HT-29 (cell line): ENCODE measurements around the gene POLDIP3. TPM values are rescaled to one million over a fixed set of nuclear protein-coding genes. Genes with fewer than 3 reads are reported as not detected.
A peak's percentile ranks its signal among the peaks of the same experiment; 100 is the strongest.

Experiments used
- DNase-seq: peaks from one replicate; pipeline ENCODE4 v3.0.0-alpha.2; 2015; ENCODE audit warnings: low spot score
- total RNA-seq: library from RNA; depleted of rRNA; stranded (reverse); fragments of >200 nt; shearing (Covaris generic); gene quantifications from 2 replicates; pipeline ENCODE4 v1.2.3, GENCODE V29; 2014

POLDIP3 gene
- total RNA-seq, 1 experiment from 2014 or later: 33.7 TPM

DNA sequence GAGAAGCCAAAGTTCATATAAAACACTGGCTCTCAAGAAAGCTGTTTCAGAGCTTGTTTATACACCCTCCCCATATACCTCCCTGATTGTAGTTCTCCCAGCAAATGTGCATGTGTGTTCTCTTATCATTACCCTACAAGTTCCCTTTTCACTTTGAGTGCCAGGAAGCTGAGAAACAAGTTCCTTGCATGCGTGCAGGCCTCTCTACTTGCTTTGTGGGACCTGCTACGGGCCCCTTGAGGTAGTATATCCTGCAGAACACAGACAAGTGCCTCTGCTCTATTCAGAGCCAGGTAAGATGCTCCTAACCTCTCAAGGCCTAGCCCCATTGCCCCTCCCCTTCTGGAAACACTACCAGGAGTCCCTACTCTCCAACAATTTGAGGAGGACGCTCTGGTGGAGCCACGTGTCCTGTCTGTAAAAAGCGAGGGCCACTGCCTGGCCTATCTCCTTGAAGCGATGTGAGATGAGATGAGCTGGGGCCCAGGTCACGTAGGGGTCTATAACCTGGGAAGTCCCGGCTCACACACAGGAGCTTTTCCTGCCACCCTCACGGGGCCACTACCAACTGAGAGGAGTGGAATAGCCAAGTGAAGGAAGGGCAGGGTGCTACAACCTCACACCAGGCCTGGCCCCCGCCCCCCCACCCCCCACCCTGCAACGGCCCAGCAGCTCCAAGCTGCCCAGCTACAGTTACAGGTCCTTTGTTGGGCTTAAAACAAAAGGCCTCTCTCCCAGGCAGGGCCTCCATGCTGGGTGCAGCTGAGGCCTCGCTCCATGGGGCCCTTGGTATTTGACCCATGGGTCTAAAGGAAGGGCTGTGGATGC, 28.3 kb upstream of the POLDIP3 start:
- no peak for DNase-seq

DNA sequence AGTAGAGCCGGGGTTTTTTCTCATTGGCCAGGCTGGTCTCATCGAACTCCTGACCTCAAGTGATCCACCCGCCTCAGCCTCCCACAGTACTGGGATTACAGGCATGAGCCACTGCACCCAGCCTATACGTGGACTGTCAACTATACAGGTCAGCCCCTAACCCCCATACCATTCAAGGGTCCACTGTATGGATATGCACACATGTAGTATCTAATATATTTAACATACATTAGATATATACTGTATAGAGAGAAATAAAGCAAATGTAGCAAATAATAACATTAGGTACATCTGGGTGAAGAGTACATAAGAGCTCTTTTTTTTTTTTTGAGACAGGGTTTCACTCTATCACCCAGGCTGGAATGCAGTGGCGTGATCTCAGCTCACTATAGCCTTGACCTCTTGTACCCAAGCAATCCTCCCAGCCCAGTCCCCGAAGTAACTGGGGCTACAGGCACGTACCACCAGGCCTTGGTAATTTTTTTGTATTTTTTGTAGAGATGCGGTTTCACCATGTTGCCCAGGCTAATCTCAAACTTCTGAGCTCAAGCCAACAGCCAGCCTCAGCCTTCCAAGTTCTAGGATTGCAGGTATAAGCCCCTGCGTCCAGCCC, 27.2 kb upstream of the POLDIP3 start:
- no peak for DNase-seq

DNA sequence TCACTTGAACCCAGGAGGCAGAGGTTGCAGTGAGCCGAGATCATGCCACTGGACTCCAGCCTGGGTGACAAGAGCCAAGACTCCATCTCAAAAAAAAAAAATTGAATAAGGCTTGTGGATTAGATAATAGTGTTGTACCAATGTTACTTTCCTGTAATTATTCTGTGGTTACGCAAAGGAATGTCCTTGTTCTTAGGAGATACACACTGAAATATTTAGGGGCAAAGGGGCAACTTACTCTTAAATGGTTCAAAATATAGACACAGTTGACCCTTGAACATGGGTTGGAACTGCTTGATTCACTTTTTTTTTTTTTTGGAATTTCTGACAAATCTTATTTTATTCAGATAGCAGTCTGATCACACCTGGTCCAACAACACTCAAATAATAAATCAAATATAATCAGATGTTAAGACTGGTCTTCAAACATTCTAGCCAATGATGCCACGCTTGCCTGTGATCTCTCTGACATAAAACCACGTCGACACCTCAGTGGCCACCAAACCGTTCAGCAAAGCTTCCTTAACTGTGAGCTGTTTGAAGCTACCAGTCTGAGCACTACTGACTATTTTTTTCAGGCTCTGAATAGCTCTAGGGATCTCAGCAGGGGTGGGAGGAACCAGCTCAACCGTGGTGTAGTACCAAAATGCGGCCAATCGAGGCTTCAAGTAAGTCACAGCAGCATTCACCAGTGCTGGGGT, 25.0 kb upstream of the POLDIP3 start:
- no peak for DNase-seq

DNA sequence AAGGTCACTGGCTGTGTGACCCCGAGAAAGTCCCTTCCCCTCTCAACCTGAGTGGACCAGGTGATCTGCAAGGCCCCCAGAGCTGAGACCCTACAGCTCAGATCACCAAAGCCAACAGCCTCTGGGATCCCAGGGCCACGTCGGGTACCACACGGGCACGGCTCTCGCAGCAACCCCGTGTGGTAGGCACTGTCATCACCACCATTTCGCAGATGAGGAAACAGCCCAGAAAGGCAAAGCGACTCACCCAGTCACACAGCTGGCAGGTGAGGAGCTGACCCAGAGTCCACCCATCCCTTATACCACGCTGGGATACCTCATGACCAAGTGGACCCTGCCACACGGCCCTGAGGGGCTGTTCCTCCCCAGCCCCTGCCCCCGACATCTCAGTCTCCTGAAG, 22.9 kb upstream of the POLDIP3 start:
- no peak for DNase-seq

DNA sequence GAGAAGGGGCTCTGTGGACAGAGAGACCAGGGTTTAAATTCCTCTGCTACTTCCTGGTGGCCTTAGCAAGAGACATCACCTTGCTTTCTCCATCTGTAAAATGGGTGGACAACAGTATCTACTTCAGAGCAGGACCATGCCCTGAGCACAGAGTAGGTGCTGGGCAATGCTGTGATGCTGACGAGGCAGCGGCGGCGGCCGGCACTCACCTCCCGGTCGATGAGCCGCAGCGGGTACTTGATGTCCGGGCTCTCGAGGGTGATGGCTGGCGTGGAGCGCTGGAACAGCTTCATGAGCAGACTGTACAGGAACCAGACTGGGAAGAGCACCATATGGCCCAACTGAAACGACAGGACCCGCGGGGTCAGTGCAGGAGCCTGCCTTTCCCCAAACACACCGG, 21.8 kb upstream of the POLDIP3 start:
- DNase-seq: no peak

DNA sequence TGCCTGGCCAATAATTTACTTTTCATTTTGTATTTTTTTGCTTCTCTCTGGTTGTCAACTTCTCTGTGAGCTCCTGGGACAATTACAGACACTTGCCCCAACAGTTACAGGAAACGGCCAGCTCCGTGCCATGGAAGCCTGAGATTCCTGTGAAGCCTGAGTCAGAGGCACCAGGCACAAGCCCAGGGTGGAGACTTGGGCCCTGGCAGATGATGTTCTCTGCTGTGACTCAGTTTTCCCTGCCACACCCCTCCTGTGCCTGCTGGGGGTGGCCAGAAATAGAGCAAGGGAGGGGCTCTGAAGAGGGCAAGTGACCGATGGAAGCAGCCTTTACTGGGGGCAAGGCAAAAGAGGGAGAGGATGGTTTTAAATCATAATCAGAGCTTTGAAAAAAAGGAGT, 20.8 kb upstream of the POLDIP3 start:
- no peak for DNase-seq

DNA sequence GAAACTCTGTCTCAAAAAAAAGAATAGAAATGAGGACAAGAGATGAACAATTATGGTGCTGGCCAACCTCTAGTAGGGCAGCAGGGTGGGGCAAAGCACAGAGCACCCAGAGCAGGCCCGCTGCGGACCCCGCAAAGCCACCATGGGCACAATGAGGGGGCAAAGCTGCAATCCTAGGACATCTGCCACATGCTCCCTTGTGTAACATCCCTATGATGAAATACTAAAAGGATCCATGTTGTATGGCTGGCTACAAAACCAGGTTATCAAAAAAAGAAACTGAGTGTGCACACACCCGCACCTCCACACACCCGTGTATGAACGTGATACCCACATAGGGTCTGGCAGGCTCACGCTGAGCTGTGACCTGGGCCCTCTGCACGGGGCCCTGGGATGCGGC, 18.3 kb upstream of the POLDIP3 start:
- DNase-seq: no peak

DNA sequence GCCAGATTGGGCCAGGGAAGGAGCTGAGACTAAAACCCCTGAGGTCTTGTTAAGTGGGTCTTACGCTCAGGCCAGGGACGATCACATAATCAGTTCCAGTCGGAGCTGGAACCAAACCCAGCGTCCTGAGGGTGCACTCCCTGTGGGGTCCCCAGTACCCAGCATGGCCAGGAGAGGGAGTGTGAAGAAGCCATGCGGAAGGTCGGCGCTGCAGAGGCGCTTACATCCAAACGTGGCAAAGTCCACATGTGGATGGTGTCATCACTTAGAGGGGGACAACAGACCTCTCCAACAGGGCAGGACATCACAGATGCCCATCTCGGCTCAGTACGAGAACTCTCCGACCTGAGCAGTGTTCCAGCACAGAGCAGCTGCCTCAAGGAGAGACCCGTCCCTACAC, 17.4 kb upstream of the POLDIP3 start:
- no peak for DNase-seq

DNA sequence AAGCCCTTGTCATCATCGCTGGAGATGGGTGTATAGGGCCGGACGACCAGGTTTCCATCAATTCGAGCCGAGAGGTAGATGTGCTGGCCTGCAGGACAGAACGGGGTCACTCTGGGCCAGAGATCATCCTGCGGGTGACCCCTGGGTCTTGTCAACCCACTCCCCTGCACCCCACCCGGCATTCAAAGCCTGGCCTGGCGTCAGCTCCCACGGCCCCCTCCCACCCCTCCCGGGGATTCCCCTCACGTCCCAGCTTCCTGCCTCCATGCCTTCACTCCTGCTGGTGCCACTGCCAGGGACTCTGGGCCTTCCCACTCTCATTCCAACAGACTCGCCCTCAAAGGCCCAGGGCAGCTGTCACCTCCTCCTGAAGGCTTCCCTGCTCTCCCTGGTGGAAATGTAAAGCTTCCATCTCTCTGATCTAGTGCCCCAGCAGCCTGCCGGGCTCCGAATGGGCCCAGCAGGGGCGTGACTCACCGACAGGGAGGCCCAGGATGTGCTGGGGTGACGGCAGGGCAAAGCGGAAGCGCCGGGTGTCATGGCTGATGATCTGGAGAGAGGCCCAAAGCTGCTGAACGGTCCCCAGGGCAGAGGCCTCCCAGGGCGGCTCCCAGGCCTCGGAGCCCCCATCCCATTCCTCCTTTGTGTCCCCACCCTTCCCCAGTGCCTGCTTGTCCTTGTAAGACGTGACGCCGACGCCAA, 16.4 kb upstream of the POLDIP3 start:
- DNase-seq: no peak

DNA sequence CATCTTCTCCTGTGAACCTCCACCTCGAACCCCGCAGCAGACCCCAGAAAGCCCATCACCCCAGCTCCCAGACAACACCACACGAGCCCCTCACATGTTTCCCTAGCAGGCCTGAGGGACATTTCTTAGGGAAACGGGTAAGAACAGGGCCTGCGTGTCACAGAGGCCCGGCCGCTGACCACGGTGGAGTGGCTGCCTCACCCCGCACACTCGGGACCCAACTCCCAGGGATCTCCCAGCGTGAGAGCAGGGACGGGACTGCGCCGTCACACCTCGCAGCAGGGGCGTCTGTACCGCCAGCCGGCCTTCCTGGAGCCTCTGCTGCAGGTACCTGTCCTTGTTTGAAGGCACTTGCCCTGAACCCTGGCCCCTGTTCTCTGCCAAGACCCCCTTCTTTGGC, 15.5 kb upstream of the POLDIP3 start:
- DNase-seq: no peak

DNA sequence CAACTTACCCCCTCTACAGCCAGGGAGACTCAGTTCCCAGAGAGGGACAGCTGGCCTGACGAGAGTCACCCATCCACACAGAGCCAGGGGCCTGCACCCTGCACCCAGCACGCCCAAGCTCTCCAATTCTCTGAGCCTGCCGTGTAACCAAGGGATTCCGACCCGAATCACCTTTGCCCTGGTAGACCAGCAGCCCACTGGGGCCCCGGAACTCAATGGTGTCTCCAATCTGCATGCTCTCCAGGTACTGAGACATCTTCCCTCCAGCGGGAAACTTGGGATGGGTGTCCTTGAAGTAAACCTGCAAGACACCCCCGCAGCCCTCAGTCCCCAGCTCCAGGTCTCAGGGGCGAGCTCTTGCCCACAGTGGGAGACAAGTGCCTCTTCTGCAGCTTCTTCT, 13.3 kb upstream of the POLDIP3 start:
- DNase-seq: no peak

DNA sequence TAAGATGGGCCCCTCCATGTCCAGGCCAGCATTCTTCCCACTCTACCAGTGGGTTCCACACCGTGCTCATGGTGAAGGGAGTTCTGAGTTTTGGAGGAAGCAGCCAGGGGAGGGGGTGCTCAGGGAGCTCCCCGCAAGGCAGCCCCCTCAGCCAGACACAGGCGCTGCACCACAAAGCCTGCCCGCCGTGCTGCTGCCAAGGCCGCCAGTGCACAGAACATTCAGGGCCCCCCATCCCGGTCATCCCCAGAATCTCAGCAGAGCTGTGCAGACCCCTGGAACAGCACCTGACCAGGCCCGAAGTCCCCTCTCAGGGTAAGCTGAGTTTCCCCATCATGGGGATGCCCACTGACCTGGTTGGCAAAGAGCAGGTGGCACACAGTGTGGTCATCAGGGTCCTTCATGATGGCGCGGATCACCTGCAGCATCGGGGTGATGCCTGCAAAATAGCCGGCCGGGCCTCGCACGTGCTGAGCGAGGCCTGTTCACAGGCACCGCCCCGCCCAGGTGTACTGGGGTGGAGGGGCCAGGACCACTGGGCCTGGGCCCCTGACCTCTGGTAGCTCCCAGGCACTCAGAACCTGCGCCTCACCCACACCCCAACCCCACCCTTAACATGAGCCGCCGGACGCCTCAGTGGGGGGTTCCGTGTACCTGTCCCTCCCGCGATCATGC, 12.4 kb upstream of the POLDIP3 start:
- no peak for DNase-seq

DNA sequence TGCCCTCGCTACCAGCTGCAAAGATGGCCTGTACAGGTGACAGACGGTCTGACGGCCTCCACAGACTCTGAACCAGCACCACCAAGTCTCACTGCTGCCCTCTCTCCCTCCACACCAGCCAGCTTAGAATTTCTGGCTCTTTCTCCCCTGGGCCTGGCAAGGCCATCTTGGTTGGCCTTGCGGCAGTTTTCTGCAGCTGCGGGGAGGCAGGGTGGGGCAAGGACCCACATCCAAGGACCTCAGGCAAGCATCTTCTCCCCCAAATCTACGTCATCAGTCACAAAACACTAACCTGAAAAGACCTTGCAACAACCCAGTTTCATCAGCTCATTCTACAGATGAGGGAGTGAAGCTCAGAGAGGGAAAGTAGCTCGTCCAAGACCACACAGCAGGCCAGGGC, 11.7 kb upstream of the POLDIP3 start:
- DNase-seq: no peak

DNA sequence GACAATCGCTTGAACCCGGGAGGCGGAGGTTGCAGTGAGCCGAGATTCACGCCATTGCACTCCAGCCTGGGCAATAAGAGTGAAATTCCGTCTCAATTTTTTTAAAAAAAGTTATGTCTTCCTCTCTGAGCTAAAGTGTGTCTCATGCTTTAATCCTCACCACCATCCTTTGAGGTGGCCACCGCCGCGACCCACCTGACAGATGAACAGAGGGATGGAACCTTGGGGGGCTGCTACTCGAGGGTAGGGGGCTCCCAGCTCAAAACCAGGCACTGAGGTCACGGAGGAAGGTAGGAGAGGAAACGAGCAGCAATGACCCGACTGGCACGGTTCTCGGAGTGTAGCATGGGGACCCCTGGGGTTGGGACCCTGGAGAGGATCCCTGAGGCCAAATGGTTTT, 10.7 kb upstream of the POLDIP3 start:
- no peak for DNase-seq

DNA sequence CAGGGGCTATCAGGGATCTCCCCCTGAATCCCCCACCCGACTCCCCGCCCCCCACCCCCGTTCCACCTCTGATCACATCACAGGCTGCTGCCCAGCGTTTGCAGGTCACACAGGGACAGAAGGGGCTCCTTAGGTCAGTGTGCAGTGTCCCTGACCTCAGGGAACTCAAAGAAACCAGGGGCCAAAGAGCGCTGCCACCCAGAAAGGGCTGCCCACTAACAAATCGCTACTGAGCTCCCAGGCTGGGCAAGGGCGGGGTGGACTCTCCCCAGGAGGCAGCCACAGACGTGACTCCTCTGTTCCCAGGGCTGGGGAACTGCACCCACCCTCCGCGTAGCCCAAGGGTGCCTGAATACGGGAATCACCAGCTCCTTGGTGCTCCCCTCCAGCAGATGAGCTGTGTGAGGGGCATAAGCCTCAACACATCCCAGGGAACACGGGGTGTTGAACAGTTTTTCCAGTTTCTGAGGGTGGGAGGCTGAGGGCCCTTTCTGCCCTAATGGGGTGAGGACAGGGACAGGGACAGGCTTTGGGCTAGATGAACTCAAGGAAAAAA, 9.9 kb upstream of the POLDIP3 start:
- DNase-seq: no peak

DNA sequence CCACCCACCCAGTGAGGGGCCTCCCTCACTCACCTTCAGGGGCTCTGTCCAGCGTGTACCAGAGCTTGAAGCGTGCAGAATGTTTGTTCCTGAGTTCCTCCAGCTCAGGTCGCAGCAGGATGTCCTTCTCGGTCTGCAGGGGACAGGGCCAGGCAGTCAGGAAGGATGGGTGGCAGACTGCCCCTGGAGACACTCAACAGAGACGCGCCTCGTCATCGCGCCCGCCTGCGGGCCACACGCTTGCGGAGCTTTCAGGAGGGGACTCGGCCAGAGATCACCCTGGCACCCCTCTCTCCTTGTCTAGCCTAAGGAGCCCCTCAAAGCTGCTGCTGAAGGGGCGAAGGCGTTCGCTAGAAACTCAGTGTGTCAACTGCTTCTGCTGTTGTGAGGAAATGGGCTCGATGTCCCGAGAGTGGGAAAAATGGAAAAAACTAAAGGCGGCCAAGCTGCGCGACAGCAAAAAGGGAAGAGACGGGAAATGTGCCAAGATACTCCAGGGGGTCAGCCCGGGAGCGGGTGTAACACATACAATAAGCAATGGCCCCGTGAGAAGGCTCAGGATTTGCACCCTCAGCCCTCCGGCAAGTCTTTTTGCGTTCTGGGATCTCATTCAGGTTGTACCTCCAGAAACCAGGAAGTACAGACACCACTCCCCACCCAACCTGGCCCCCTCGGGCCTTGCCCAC, 9.2 kb upstream of the POLDIP3 start:
- no peak for DNase-seq

DNA sequence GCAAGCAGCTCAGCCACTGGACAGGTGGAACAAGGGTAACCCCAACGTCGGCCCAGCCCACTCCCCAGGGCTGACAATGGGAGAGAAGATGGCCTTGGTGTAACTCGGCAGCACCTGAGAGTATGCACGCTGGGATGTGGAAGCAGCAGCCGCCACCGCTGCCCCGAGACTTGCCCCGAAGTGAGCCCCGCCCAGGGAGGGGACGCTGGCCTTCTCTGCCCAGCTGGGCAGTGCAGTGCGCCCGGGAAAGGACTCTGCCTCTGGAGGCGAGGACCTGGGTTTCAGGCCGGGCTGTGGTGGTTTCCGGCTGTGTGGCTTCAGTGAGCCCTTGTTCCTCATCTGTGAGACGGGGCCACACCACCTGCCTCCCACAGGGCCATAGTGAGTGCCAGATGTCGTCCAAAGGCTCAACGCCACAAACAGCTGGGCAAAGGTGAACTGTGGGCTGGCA, 8.6 kb upstream of the POLDIP3 start:
- no peak for DNase-seq

DNA sequence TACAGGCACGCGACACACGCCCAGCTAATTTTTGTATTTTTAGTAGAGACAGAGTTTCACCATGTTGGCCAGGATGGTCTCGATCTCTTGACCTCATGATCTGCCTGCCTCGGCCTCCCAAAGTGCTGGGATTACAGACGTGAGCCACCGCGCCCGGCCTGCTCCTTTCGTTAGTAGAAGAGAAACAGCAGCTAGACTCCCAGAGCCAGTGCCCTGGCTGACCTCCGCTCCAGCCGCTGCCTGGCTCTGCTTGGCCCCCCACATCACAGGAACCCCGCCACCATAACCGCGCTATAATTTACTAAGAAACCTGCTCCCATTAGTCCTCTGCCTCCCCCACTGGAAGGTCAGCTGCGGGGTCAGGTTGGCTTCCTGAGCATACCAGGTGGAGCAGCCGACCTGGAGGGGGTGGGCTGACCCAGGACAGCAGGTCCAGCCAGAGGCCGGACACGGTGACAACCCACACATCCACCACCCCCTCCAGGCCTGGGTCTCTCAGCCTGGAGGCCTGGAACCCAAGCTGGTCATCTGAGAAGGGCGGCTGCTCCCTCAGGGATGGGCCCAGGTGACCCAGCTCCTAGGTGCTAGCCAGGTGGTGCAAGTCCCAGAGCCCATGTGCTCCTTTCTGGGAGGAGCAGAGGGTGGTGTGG, 7.5 kb upstream of the POLDIP3 start:
- no peak for DNase-seq

DNA sequence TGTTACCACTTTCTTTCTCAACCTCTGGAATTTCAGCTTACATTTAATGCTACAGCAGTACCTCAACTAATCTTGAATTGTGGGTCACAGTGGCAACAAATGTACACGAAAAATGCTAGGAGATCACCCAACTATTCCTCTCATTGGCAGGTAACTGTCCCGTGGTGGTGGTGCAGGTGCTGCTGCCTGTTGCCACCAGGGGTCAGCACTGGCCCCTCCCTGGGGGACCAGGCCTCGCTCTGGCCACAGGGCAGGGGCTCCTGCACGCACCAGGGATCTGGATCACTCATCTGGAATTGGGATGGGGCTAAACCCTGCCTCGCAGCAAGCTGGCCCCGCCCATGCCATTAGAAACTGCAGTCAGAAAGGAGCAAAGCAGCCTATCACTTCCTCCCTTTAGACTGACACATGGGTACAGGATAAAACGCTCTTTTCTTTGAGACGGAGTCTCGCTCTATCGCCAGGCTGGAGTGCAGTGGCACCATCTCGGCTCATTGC, 6.9 kb upstream of the POLDIP3 start:
- DNase-seq: peak; percentile 67

DNA sequence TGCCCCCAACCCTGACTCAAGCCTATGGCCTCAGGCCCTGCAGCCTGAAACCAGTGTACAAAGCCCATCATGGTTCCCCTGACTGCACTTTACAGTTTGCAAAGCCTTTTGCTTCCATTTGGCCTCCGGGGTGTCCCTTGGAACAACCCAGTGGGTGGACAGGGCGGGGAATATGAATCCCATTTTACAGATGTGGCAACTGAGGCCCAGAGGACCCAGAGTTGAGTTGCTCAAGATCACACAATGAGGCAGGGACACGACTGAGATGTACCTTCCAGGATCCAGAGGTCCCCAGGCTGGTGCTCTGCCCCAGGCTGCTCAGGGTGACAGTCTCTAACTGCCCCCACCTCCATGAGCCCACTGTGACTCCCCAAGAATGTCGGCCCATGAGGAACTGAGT, 5.4 kb upstream of the POLDIP3 start:
- no peak for DNase-seq
